Breast epithelium (tissue), 4 donors: ENCODE data around the gene MAP3K21. TPM values are rescaled to one million over a fixed set of nuclear protein-coding genes. Genes with fewer than 3 reads are reported as not detected.

Source experiments
- DNase-seq, 2 donors: peaks; one replicate each; pipeline ENCODE4 v3.0.0-alpha.2; 2019; ENCODE audit warnings: low spot score in 2 of 2
- H3K27ac ChIP-seq, 2 donors: fragments of 200-600 bp; sonication (generic) in 1 of 2; one replicate each; pipeline ENCODE4 v1.5.1; 2016 to 2019; ENCODE audit warnings: mild to moderate bottlenecking in 1 of 2
- H3K27me3 ChIP-seq, 2 donors: fragments of 200-600 bp; sonication (generic) in 1 of 2; one replicate each; pipeline versions ENCODE4 v1.5.1 to v1.6.0; 2017 to 2019; ENCODE audit warnings: control low read depth in 1 of 2, mild to moderate bottlenecking in 1 of 2
- H3K36me3 ChIP-seq: fragments of 200-600 bp; one replicate; pipeline ENCODE4 v1.5.1; 2019
- H3K4me1 ChIP-seq, 2 donors: fragments of 200-600 bp; sonication (generic); one replicate each; pipeline ENCODE4 v1.5.1; 2016 to 2019; ENCODE audit warnings: control low read depth in 1 of 2
- H3K4me3 ChIP-seq, 3 donors: fragments of 200-600 bp; sonication (generic); 1 replicate in 2 of 3; 2 replicates in 1 of 3; pipeline ENCODE4 v1.5.1; 2016 to 2019; ENCODE audit warnings: mild to moderate bottlenecking in 3 of 3, moderate library complexity in 2 of 3
- H3K9me3 ChIP-seq, 2 donors: fragments of 200-600 bp; sonication (generic) in 1 of 2; one replicate each; pipeline ENCODE4 v1.5.1; 2016 to 2019; ENCODE audit warnings: control low read depth in 1 of 2
- POLR2A ChIP-seq: fragments of 450-650 bp; IDR thresholded peaks from one replicate; pipeline ENCODE4 v1.6.1; 2016; ENCODE audit warnings: antibody characterized with exemption, mild to moderate bottlenecking, moderate library complexity
- POLR2AphosphoS5 ChIP-seq, 3 donors: sonication (generic); formaldehyde crosslinking; IDR thresholded peaks; one replicate each; pipeline ENCODE4 v1.6.1; 2017; ENCODE audit warnings: antibody characterized with exemption in 3 of 3
- intact Hi-C: fragments of 100-400 bp; cut with DNase I; formaldehyde crosslinking; loops from one replicate; pipeline ENCODE4 v1.15.1; 2023; ENCODE audit warnings: low total_unique reads
- total RNA-seq, 3 donors: library from RNA; depleted of rRNA; stranded (reverse); fragments of >200 nt; gene quantifications; one replicate each; pipeline ENCODE4 v1.1.0, GENCODE V29; 2016
- TF ChIP-seq, protein P1 (sequence below), 3 donors: fragments of 450-650 bp; IDR thresholded peaks; one replicate each; pipeline ENCODE4 v1.5.1; 2016 to 2017; ENCODE audit warnings: antibody characterized with exemption in 3 of 3, mild to moderate bottlenecking in 3 of 3, moderate library complexity in 3 of 3

The MAP3K21 gene
- total RNA-seq, 3 donors from 2014 or later, result 1.3 to 9.5 (median 3.9) TPM

DNA sequence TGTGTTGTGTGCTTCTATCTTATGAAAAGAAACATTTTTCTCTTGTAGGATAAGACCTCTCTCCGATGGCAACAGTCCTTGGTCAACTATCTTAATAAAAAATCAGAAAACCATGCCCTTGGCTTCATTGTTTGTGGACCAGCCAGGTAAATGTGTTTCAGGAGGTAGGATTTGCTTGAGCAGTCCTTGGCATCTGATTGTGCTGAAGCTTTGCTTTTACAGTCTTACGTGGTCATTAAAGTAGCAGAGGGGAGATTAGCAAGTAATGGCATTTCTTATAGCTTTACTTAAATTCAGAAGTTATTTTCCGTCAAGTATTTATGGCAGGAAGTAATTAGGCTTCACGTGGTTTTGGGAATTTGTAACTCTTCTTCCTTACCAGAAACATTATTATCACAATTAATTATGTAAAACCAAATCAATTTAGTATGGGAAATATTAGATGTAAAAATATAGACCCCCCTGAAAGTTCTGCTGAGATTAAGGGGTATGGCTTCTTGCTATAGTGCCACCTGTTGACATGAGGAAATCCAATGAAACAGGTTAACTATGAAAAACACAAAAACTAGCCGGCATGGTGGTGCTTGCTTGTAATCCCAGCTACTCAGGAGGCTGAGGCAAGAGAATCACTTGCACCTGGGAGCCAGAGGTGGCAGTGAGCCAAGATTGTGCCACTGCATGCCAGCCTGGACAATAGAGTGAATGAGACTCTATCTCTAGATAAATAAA is 49.0 kb downstream of the MAP3K21 start:
- H3K27ac ChIP-seq, result no peak overlapping the region
- DNase-seq, result no peak
- no peaks in the 10 kb centered on the region for H3K36me3 ChIP-seq
- no peaks in the 10 kb centered on the region for H3K4me1 ChIP-seq
- H3K4me3 ChIP-seq, result no peak overlapping the region
- no peaks in the 10 kb centered on the region for H3K9me3 ChIP-seq
- intact Hi-C loops, result loop anchor here (1.0 kb wide), 1 partner anchor 17 kb away; no protein-coding TSS in a partner anchor
- no peaks in the 10 kb centered on the region for H3K27me3 ChIP-seq
- TF ChIP-seq POLR2AphosphoS5 (IDR thresholded peaks at IDR 0.05) (no peak), POLR2A (no peak)
- TF ChIP-seq, protein P1, sequence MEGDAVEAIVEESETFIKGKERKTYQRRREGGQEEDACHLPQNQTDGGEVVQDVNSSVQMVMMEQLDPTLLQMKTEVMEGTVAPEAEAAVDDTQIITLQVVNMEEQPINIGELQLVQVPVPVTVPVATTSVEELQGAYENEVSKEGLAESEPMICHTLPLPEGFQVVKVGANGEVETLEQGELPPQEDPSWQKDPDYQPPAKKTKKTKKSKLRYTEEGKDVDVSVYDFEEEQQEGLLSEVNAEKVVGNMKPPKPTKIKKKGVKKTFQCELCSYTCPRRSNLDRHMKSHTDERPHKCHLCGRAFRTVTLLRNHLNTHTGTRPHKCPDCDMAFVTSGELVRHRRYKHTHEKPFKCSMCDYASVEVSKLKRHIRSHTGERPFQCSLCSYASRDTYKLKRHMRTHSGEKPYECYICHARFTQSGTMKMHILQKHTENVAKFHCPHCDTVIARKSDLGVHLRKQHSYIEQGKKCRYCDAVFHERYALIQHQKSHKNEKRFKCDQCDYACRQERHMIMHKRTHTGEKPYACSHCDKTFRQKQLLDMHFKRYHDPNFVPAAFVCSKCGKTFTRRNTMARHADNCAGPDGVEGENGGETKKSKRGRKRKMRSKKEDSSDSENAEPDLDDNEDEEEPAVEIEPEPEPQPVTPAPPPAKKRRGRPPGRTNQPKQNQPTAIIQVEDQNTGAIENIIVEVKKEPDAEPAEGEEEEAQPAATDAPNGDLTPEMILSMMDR (IDR thresholded peaks at IDR 0.05), result no peak

DNA sequence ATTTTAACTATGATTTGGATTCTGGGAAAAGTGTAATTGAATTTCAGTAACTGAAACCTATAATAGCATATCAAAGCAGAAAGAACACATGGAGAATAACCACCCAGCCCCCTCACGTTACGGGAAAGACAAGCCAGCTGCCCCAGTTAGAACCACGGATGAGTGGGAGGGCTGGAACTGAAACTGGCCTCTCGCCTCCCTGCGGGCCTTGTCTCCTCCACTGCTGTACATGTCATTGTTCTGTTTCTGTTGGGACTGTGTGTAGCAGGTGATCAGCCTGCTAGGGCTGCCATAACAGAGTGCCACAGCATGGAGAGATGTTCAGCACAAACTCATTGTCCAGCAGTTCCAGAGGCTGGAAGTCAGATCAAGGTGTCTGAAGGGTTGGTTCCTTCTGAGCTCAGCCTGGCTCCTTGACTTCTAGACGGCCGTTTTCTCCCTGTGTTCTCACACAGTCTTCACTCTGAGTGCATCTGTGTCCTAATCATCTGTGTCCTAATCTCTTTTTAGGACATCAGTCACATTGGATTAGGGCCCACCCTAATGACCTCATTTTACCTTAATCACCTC is 52.4 kb downstream of the MAP3K21 start:
- intact Hi-C loops, result no loop called here
- Histone ChIP-seq H3K9me3 (no peaks in the 10 kb centered on the region), H3K36me3 (peaks cover 8% of the 10 kb centered on the region), H3K27me3 (no peaks in the 10 kb centered on the region), H3K4me3 (no peak overlapping the region), H3K27ac (no peak overlapping the region), H3K4me1 (no peaks in the 10 kb centered on the region)
- no peak for DNase-seq
- TF ChIP-seq, protein P1 (IDR thresholded peaks at IDR 0.05), result no peak
- no peak for TF ChIP-seq POLR2AphosphoS5 (IDR thresholded peaks at IDR 0.05)

DNA sequence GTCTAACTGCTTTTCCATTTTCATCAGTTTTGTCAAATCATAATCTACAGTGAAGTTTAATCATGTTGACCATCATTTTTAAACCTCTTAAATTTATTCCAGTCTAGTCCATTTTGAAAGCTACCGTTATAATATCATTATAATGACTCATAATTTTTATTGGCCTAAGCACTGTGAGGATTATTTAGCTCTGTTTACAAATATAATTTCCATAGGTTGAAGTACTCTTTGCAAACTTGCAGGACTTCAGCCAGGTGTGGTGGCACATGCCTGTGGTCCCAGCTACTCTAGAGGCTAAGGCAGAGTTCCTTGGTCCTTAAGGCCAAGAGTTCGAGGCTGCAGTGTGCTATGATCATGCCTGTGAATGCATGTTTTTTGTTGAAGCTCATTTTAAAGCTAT is 54.3 kb downstream of the MAP3K21 start:
- no peaks in the 10 kb centered on the region for H3K4me1 ChIP-seq
- TF ChIP-seq POLR2AphosphoS5 (IDR thresholded peaks at IDR 0.05) (no peak), POLR2A (no peak)
- TF ChIP-seq, protein P1 (IDR thresholded peaks at IDR 0.05), result no peak
- H3K27me3 ChIP-seq, result no peaks in the 10 kb centered on the region
- H3K4me3 ChIP-seq, result no peak overlapping the region
- DNase-seq, result no peak
- H3K9me3 ChIP-seq, result no peaks in the 10 kb centered on the region
- peaks cover 8% of the 10 kb centered on the region for H3K36me3 ChIP-seq
- no peak overlapping the region for H3K27ac ChIP-seq
- intact Hi-C loops, result no loop called here

DNA sequence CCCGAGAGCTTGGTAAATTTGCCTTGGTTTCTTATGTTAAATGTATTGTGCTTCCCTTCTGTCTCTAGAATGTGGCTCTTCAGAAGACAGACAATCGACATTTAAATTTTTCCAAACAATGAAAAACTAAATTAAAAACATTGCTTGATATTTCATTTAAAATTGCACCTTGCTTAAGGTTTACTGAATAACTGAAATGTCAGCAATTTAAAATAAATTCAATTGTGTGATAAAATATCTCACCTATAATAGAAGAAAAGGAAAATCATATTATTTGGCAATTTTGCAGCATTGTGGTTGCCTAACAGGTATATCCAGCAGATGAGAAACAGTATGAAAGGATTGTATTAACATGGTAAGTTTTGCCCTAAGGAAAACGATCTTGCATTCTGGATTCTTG is 56.5 kb downstream of the MAP3K21 start:
- Histone ChIP-seq H3K27ac (no peak overlapping the region), H3K4me1 (no peaks in the 10 kb centered on the region), H3K9me3 (no peaks in the 10 kb centered on the region), H3K27me3 (no peaks in the 10 kb centered on the region), H3K36me3 (peaks cover 8% of the 10 kb centered on the region), H3K4me3 (no peak overlapping the region)
- TF ChIP-seq, protein P1 (IDR thresholded peaks at IDR 0.05), result no peak
- TF ChIP-seq POLR2AphosphoS5 (IDR thresholded peaks at IDR 0.05), result no peak
- TF ChIP-seq POLR2A, result no peak
- intact Hi-C loops, result no loop called here
- no peak for DNase-seq

DNA sequence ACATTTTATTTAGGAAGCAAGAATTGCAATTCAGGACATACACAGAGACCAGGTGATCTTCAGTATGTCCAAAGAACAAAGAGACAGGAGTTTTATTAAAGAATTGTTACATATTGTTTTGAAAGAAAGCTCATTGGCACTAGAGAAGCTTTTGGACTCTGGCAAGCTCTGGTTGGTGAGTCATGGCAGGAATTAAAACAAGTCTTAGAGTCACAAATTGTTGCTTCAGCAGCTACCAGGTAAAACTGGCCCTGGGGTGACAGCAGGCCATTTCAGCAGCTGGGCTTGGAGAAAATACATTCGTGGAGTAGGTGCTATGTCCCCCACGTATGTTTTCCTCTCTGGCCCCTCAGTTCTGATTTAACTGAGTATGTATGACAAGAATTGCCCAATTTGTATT is 58.8 kb downstream of the MAP3K21 start:
- Histone ChIP-seq H3K4me1 (no peaks in the 10 kb centered on the region), H3K4me3 (no peak overlapping the region), H3K27ac (no peak overlapping the region), H3K9me3 (no peaks in the 10 kb centered on the region), H3K36me3 (peaks cover 8% of the 10 kb centered on the region), H3K27me3 (no peaks in the 10 kb centered on the region)
- no peak for DNase-seq
- TF ChIP-seq POLR2A, result no peak
- TF ChIP-seq POLR2AphosphoS5 (IDR thresholded peaks at IDR 0.05), result no peak
- intact Hi-C loops, result no loop called here
